Activated naive CD4-positive, alpha-beta T cell treated with Interleukin-2 at 50 U/mL for 16 hours (primary cell): Measurements from ENCODE around the gene TSLP.
A peak's percentile ranks its signal among the peaks of the same experiment; 100 is the strongest.

Experiments used
- DNase-seq: peaks from one replicate; pipeline ENCODE4 v3.0.0-alpha.2; 2020

The TSLP gene

DNA sequence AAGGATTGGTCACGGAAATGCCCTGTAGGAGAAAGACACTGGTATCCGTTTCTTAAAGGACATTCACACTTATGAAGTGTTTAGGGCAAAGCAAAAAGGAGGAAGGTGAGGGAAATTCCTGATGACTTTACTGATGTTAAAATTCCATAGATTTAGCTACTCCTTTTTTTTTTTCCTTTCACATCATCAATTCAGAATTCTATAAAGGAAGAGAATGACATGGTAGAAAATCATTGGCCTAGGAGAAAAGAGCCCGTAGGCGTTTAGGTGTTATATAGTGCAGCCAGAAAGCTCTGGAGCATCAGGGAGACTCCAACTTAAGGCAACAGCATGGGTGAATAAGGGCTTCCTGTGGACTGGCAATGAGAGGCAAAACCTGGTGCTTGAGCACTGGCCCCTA is at the start of gene TSLP:
TSS of gene TSLP (plus strand) at position 301 of the 400 bp plus-strand sequence. CDS start 178 bp downstream, outside the sequence.
- no peak for DNase-seq

DNA sequence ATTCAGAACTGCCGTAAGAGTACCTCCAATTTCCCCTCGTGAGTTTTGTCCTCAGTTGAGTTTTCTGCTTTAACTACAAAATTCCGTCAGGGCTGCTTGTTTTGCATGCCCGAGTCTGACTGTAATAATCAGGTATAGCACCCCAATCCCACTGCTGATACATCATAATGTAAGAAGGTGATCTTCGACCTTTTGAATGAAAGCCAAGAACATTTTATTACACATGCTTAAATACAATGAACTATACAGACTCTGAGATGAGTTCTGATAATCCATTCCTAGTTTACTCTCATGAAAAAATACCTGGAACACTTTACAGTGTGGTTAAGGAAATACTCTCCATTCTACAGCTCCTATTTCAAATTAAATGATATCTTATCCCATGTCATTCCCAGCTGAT is 49.2 kb upstream of the TSLP start:
- no peak for DNase-seq

DNA sequence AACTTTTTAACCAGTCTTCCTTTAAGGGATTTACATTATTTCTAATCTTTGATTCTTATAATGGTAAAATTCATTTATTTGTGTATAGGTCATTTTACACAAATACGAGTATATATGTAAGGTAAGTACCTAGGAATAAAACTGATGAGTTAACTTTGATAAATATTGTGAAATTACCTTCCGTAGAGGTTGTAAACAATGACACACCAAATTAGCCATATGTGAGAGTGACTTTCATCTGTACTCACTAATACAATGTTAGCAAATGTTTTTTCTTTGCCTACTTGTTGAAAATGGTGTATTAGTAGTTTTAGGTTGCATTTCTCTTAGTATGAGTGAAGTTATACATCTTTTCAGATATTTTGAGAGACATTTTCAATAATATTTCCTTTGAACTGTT is 42.6 kb upstream of the TSLP start:
- no peak for DNase-seq

DNA sequence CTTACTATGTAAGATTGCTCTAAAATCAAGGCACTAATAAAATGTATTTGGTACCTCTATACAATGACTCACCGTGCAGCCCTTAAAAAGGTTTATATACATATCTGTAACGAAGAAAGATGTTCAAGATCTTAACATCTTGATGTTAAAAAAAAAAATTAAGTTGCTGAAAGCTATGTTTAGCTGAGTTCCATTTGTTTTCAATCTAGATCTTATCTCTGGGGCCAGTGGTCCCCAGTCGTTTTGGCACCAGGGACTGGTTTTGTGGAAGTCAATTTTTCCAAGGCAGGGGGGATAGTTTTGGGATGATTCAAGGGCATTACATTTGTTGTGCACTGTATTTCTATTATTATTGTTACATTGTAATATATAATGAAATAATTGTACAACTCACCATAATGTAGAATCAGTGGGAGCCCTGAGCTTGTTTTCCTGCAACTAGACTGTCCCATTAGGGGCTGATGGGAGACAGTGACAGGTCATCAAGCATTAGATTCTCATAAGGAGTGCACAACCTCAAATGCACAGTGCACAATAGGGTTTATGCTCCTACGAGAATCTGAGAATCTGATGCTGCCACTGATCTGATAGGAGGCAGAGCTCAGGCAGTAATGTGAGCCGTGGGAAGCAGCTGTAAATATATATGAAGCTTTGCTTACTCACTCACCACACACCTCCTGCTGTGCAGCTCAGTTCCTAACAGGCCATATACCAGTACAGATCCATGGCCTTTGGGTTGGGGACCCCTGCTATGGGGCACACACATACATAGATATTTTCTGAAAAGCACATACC is 27.6 kb upstream of the TSLP start:
- no peak for DNase-seq

DNA sequence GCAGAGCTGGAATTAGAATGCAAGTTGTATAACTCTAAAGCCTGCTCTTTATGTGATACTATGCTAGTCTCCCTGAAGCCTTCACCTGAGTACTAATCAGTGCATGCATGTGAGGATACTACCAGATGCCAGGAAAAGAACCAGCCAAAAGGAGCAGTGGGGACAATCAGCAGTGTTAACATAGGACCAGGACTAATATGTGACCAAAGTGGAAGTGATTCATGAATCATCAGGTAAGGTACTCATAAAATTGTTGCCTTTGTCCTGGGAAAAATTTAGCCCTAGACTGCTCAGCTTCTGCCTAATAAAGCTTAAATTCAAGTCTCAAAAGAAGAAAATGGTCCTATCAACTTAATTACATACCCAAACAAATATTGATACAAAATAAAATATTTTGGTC is 13.4 kb upstream of the TSLP start:
- DNase-seq = no peak

DNA sequence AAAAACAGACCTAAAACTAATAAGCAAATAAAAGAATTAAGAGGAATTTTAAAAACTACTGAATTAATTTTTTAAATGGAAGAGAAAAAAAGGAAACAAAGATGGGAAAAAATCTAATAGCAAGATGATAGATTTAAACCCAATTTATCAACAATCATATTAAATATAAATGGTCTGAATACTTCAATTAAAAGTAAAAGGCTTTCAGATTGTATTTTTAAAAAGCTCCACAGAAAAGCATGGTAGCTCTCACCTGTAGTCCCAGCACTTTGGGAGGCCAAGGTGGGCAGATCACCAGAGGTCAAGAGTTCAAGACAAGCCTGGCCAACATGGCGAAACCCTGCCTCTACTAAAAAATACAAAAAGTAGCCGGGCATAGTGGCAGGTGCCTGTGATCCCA is 11.3 kb upstream of the TSLP start:
- no peak for DNase-seq

DNA sequence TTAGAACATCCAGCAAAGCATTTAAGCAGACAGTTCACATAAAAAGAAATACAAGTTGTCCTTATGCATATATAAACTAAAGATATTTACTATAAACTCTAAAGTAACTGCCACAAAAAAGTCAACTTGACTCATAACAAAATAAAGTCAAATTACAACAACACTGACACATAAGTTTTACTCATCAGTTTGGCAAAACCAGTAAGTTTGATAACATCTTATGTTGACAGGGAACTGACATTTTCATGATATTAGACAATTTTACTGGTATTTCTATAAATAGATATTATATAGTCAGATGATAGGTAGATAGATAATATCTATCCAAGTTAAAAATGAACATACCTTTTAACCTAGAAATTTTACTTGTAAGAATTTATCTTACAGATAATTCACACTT is 9.9 kb upstream of the TSLP start:
- DNase-seq = no peak

DNA sequence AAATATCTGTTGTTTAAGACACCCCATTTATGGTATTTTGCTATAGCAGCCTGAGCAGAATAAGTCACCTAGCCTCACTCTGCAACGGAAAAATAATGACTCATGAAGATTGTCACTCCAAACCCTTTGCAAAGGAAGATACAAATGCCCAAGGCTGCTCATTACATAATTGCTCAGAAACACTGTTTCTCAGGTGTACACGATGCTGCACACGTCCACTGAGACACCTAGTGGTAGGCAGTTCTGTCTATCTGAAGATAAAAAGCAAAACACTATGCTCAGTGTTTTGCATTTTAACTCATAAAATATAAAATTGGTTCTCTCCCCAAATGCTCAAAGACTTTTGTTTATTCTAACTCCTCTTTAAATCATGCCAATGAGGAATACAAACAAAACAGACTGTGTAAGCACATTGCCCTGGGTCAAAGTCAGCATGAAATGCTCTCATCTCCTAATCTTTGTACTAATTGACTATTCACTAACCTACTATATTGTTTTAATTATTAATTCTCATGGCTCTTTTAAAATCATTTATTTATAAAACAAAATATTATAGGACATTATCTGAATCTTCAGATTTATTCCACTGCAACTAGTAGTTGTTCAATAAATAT is 7.7 kb upstream of the TSLP start:
- DNase-seq = no peak

DNA sequence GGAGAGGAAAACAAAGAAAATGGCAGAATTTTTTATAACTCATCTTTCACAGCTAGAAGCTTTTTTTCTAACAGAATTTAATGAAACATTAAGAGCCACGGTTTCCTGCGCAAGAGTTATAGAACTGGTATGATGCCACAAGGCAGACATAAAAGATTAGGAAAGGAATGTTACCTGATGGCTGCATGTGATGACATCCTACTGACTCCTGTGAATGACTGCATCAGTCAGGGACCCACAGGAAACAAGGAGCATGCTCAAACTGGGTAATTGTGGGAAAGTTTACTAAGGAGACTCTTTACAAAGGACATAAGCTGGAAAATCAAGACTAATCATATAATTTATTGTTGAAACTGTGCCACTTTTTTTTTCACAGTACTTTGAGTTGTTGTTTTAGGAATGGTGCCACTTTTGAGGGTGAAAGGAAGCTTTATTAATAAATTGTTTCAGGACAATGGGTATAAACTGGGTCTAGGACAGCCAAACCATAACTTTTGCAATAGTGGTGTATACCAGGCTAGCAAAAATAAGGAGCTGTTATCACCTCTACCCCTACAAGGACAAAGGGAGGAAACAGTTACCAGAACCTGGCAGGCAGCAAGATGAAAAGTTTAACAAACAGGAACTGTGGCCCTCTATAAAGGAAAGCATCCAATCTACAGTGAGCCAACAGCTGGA is 5.1 kb upstream of the TSLP start:
- no peak for DNase-seq

DNA sequence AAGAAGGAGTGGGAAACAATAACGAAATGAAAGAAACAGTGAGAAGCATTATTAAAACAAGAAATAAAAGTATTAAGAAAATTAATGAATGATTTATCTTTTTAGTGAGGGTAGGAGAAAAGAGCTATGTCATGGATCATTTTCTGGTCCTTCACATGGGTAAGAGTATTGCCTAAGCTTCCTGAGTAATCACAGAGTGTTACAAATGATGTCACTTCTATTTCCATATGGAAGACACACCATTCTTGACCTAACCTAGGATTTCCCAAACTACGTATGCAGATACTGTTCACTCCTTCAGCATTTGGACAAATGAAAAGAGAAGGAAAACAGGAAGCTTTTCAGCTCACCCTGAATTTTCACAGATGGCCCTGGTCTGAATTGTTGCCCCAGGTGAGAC is 3.3 kb upstream of the TSLP start:
- no peak for DNase-seq

DNA sequence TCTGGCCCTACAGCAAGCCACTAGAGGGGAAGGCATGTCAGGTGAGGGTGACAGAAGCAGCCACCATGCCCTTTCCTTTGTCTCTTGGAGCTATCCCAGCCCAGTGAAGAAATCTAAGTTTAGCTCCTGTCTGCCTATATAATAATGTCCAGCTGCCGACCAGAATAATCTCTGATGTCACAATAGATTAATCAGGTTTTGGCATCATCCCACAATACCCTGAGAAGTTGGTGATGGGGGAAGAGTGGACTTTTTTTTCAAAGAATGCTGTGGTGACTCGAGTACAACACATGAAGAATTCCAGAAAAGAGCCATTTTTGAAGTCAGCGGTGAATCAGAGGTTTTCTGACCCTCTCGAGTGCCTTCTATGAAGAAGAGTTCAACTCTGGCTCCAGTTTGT is 1.7 kb upstream of the TSLP start:
- DNase-seq = no peak

DNA sequence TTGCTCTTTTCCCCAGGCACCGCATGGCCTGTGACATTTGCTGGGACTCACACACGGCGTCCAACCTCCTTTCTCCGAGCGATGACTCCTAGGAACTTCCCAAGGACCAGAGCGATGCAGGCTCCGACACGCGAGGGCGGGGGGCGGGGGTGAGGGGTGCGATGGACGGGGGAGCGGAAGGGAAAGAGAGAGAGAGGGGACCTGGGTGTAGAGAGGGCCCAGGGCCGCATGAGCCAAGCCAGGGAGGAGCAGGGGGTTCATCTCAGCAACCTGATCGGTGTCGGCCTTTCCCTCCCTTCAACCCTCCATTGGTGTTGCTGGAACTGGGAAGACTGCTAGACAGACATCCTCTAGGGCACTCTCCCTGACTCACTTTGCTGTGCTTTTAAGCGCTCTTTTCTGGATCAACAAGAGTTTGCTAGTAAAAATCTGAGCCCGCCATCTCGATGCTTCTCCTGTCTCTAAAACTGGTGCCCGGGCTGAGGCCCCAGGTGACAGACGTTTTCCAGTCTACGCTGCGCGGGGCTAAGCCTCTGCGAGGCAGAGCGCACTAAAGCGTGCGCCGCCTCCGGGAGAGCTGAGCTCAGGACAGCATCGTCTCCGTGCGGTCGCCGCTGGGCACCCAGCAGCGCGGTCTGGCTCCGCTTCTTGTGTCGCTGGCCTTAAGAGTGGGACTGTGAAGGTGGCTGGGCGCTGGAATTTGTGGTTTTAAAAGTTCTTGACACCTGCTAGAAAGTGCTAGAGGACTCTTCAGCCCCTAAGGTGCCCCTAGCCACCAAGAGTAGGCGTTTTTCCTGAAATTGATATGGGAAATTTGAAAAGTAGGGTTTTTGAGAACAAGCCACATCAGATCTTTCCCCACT is 1.0 kb upstream of the TSLP start:
- DNase-seq = peak; percentile 17

DNA sequence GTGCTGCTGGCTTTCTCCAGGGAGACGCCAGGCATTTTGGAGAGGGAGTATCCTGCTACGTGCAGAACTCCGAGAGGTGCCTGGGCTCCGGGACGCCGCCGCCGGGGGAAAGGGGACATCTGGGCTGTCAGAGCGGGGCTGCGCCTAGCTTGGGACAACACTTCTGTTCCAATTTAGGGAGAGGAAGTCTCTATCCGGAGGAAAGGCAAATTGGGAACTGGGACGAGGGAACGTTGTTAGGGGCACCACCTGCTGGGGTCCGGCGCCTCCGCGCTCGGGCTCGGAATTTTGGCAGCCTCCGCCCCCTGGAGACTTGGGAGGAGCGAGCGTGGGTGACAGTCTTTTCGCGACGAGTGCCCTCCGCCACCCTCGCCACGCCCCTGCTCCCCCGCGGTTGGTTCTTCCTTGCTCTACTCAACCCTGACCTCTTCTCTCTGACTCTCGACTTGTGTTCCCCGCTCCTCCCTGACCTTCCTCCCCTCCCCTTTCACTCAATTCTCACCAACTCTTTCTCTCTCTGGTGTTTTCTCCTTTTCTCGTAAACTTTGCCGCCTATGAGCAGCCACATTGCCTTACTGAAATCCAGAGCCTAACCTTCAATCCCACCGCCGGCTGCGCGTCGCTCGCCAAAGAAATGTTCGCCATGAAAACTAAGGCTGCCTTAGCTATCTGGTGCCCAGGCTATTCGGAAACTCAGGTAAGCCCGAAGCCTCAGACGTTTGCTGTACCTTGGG is 1.6 kb downstream of the TSLP start:
- DNase-seq = peak; percentile 58

DNA sequence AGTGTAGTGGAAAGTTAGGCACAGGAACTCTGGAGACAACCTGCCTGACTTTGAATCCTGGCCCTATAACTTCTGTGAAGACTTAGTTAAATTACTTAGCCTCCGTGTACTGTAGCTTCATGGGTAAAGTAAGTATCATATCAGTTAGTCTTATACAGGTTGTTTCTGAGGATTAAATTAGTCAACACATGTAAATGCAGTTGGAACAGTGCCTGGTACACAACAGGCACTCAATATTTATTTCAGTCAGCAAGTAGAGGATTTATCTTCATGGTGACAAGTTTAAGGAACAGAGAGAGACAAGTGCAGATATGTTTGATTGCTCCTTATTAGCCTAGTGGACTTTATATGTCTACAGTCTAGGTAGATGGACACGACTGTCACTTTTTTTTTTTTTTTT is 2.7 kb downstream of the TSLP start:
- no peak for DNase-seq

DNA sequence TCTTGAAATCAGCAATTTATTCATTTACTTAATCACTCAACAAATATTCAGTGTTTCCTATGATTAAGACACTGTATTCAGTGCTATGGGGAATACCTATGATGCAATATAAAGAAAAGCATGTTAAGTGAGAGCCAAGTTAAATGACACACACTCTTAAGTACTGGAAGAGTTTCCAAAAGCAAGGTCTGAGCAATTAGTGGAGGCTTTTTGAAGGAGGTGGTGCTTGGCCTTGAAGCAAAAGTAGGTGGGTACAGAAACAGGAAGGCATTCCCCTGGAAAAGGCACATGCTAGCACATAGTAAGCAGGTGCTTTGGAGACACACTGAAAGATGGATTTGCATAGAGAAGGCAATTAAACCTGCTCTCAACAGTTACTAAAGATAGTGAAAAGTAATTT is 4.0 kb downstream of the TSLP start:
- DNase-seq = no peak

DNA sequence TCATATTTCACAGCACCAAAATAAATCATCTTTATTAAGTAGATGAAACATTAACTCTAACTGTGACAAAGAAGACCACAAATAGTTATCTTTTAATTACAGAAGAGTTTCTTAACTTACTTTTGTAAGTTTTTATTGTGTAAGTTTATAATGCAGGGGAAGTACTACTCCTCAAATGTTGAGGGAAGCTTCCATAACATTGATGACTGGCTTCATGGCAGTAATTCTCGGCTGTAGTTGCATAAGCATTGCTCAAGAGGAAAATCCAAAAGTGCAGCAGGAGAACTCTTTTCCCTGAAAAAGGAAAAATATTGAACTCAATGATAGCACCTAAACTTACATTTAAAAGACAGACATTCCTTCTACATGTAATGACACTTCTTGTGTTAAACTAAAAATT is 4.6 kb downstream of the TSLP start:
- no peak for DNase-seq

DNA sequence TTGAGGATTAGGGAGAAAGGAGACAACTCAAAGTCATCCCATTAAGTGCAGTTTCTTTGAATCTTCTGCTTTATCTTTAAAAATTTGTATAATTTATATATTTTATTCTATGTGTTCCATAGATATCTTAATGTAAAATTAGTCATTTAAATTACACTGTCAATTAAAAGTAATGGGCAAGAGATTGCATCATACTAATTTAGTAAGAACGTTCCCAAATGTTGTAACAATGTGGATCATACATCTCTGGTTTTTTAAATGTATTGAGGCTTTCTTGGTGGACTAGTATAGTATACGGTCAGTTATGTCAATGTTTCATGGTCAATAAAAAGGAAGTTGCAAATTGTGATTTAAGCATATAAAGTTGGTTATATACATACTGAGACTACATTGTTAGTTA is 6.2 kb downstream of the TSLP start:
- no peak for DNase-seq

DNA sequence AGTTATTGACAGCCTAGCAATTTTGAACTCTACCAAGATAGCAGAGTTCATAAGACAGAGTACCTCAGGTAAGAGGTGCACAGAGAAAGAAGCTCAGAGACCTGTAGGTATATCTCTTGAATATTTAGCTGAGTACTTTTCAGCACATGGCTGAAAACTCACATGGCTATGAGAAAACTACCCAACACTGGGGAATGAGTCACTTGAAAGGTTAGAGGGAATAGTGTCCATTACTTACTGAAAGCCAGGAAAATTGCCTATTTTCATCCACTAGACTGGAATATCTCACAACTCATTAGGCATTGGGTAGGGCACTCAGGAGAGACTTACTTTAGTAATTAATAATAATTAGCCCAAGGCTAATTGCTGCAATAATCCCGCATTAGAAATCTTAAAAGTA is 8.3 kb downstream of the TSLP start:
- DNase-seq = no peak

DNA sequence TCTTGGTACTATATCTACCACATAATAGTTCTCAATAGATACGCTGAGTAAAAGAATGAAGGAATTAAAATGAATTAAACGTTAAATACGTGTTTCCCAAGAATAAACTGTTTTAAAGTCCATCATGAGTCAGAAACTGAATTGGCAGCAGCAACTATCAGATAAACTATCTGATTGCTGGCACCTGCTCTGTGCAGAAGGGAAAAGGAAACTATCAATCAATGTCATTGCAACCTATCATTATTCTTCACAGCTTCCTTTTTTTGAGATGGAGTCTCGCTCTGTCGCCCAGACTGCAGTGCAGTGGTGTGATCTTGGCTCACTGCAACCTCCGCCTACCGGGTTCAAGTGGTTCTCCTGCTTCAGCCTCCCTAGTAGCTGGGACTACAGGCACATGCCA is 11.8 kb downstream of the TSLP start:
- DNase-seq = no peak

DNA sequence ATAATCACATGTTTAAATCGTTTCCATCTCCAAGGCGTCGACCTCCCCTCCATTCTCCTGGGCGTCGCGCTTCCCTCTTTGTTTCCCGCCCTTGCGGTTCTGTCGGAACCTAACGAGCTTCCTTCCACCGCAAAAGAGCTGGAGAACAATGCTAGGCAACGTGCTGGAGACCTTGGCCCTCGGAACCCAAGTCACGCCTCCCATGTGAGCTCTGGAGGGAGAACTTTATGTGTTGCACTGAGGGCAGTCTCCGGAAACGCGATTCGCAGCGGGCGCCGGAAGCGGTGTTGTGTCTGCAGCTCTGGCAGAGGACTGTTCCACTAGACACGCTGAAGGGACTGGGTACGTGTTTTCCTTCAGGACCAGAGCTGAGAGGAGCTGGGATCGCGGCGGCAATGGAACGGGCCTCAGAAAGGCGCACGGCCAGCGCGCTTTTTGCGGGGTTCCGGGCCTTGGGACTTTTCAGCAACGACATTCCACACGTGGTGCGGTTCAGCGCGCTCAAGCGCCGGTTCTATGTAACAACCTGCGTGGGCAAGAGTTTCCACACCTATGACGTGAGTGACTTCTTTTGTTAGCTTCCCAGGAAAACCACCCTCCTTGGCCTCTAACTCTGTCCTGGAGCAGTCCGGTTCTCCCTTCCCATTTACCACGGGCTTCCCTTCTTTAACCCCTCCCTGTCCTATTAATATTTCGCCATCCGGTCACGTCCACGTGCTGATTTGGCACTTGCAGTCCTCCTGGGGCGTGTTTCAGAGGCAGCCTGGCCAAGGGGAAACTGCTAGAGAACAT is 20.7 kb downstream of the TSLP start, which contains the start of gene WDR36:
TSS of gene WDR36 (plus strand) at position 287 of the 792 bp plus-strand sequence. CDS start at position 396, 109 bp downstream.
- DNase-seq = peak; percentile 89

DNA sequence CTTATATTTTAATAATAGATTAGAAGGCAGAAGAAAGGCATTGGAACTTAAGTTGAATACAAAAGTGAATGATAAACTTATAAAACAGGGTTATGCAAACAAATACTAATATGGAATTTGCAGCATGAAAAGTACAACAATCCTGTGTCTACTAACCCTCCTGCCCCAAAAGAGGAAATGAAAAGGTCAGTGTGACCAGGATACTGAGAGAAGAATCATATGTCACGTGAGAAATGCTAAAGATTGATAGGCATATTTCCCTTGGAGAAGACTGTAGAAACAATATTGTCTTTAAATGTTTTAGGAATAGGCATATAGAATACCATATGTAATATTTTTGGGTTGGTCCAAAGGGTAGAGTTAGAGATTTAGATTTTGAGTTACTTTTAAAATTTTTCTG is 24.5 kb downstream of the TSLP start:
- no peak for DNase-seq
